Dendritic cell treated with granulocyte-macrophage colony-stimulating factor and Interleukin-4, amounts not matched to agents 40 ng/mL and 50 ng/mL, for 4 days (primary cell): ENCODE measurements around the gene SFN.

Experiments used
- H3K27ac Mint-ChIP-seq: one replicate; pipeline ENCODE4 v1.8.0; 2022; ENCODE audit warnings: mild to moderate bottlenecking, mixed read lengths
- H3K27me3 Mint-ChIP-seq: one replicate; pipeline ENCODE4 v1.8.0; 2022; ENCODE audit warnings: mild to moderate bottlenecking, mixed read lengths
- H3K36me3 Mint-ChIP-seq: one replicate; pipeline ENCODE4 v1.8.0; 2022; ENCODE audit warnings: low read depth, mixed read lengths
- H3K4me1 Mint-ChIP-seq: one replicate; pipeline ENCODE4 v1.8.0; 2022; ENCODE audit warnings: low read depth, mixed read lengths
- H3K4me3 Mint-ChIP-seq: one replicate; pipeline ENCODE4 v1.8.0; 2022; ENCODE audit warnings: mild to moderate bottlenecking, moderate library complexity, mixed read lengths
- H3K9me3 Mint-ChIP-seq: one replicate; pipeline ENCODE4 v1.8.0; 2022; ENCODE audit warnings: mixed read lengths
- intact Hi-C: fragments of 100-400 bp; cut with micrococcal nuclease; formaldehyde crosslinking; loops from one replicate; pipeline ENCODE4 v1.15.0; 2022

The SFN gene

GRCh38 chr1:26852701-26853100 lies 10.2 kb upstream of the SFN start:
- no peaks in the 10 kb centered on the region for H3K27me3 Mint-ChIP-seq
- H3K4me3 Mint-ChIP-seq, result no peak overlapping the region
- no peaks in the 10 kb centered on the region for H3K4me1 Mint-ChIP-seq
- intact Hi-C loops, result loop anchor here (1.0 kb wide), 1 partner anchor 26 kb away; no protein-coding TSS in a partner anchor
- peaks cover 100% of the 10 kb centered on the region for H3K36me3 Mint-ChIP-seq
- no peaks in the 10 kb centered on the region for H3K9me3 Mint-ChIP-seq
- H3K27ac Mint-ChIP-seq, result no peak overlapping the region

- intact Hi-C loops, result loop anchor here (1.0 kb wide), 1 partner anchor 25 kb away; no protein-coding TSS in a partner anchor
- H3K4me3 Mint-ChIP-seq, result no peak overlapping the region
- no peaks in the 10 kb centered on the region for H3K9me3 Mint-ChIP-seq
- no peaks in the 10 kb centered on the region for H3K4me1 Mint-ChIP-seq
- no peaks in the 10 kb centered on the region for H3K27me3 Mint-ChIP-seq
- peaks cover 100% of the 10 kb centered on the region for H3K36me3 Mint-ChIP-seq
- H3K27ac Mint-ChIP-seq, result no peak overlapping the region
Measured at GRCh38 chr1:26853156-26853555, 9.8 kb upstream of the SFN start.

GRCh38 chr1:26853600-26853999 lies 9.3 kb upstream of the SFN start:
- Mint-ChIP-seq H3K36me3 (peaks cover 97% of the 10 kb centered on the region), H3K4me3 (no peak overlapping the region), H3K4me1 (no peaks in the 10 kb centered on the region), H3K27me3 (no peaks in the 10 kb centered on the region), H3K27ac (no peak overlapping the region), H3K9me3 (no peaks in the 10 kb centered on the region)
- intact Hi-C loops, result loop anchor here (1.0 kb wide), 1 partner anchor 25 kb away; no protein-coding TSS in a partner anchor

- intact Hi-C loops, result no loop called here
- no peaks in the 10 kb centered on the region for H3K27me3 Mint-ChIP-seq
- no peaks in the 10 kb centered on the region for H3K4me1 Mint-ChIP-seq
- H3K36me3 Mint-ChIP-seq, result peaks cover 84% of the 10 kb centered on the region
- H3K9me3 Mint-ChIP-seq, result no peaks in the 10 kb centered on the region
- H3K4me3 Mint-ChIP-seq, result no peak overlapping the region
- H3K27ac Mint-ChIP-seq, result no peak overlapping the region
Measured at GRCh38 chr1:26854906-26855305, 8.0 kb upstream of the SFN start.

GRCh38 chr1:26855636-26856035 lies 7.3 kb upstream of the SFN start:
- intact Hi-C loops, result no loop called here
- peaks cover 77% of the 10 kb centered on the region for H3K36me3 Mint-ChIP-seq
- no peaks in the 10 kb centered on the region for H3K4me1 Mint-ChIP-seq
- peak overlapping the region; percentile 33 for H3K27ac Mint-ChIP-seq
- H3K27me3 Mint-ChIP-seq, result no peaks in the 10 kb centered on the region
- H3K4me3 Mint-ChIP-seq, result no peak overlapping the region
- no peaks in the 10 kb centered on the region for H3K9me3 Mint-ChIP-seq

- Mint-ChIP-seq H3K4me3 (no peak overlapping the region), H3K36me3 (peaks cover 71% of the 10 kb centered on the region), H3K4me1 (no peaks in the 10 kb centered on the region), H3K27me3 (no peaks in the 10 kb centered on the region), H3K27ac (peak overlapping the region; percentile 33), H3K9me3 (no peaks in the 10 kb centered on the region)
- intact Hi-C loops, result no loop called here
Measured at GRCh38 chr1:26856181-26856580, 6.8 kb upstream of the SFN start.

- no peaks in the 10 kb centered on the region for H3K4me1 Mint-ChIP-seq
- intact Hi-C loops, result no loop called here
- no peaks in the 10 kb centered on the region for H3K9me3 Mint-ChIP-seq
- peaks cover 65% of the 10 kb centered on the region for H3K36me3 Mint-ChIP-seq
- H3K4me3 Mint-ChIP-seq, result no peak overlapping the region
- H3K27ac Mint-ChIP-seq, result no peak overlapping the region
- H3K27me3 Mint-ChIP-seq, result no peaks in the 10 kb centered on the region
Measured at GRCh38 chr1:26856604-26857469, 6.1 kb upstream of the SFN start.

- H3K4me3 Mint-ChIP-seq, result no peak overlapping the region
- H3K9me3 Mint-ChIP-seq, result no peaks in the 10 kb centered on the region
- no peak overlapping the region for H3K27ac Mint-ChIP-seq
- H3K36me3 Mint-ChIP-seq, result peaks cover 58% of the 10 kb centered on the region
- intact Hi-C loops, result no loop called here
- no peaks in the 10 kb centered on the region for H3K27me3 Mint-ChIP-seq
- H3K4me1 Mint-ChIP-seq, result no peaks in the 10 kb centered on the region
Measured at GRCh38 chr1:26857473-26858060, 5.4 kb upstream of the SFN start.

- Mint-ChIP-seq H3K4me1 (peaks cover 2% of the 10 kb centered on the region), H3K4me3 (no peak overlapping the region), H3K9me3 (no peaks in the 10 kb centered on the region), H3K36me3 (peaks cover 52% of the 10 kb centered on the region), H3K27ac (no peak overlapping the region), H3K27me3 (peaks cover 2% of the 10 kb centered on the region)
- intact Hi-C loops, result no loop called here
Measured at GRCh38 chr1:26858160-26858559, 4.8 kb upstream of the SFN start.

GRCh38 chr1:26858891-26859640 lies 3.9 kb upstream of the SFN start:
- Mint-ChIP-seq H3K4me1 (peaks cover 11% of the 10 kb centered on the region), H3K9me3 (no peaks in the 10 kb centered on the region), H3K4me3 (no peak overlapping the region), H3K27me3 (peaks cover 10% of the 10 kb centered on the region), H3K36me3 (peaks cover 43% of the 10 kb centered on the region), H3K27ac (no peak overlapping the region)
- intact Hi-C loops, result no loop called here

- no peak overlapping the region for H3K27ac Mint-ChIP-seq
- peaks cover 27% of the 10 kb centered on the region for H3K36me3 Mint-ChIP-seq
- peaks cover 24% of the 10 kb centered on the region for H3K4me1 Mint-ChIP-seq
- H3K4me3 Mint-ChIP-seq, result no peak overlapping the region
- peaks cover 13% of the 10 kb centered on the region for H3K27me3 Mint-ChIP-seq
- no peaks in the 10 kb centered on the region for H3K9me3 Mint-ChIP-seq
- intact Hi-C loops, result no loop called here
Measured at GRCh38 chr1:26861286-26861701, 1.7 kb upstream of the SFN start.

GRCh38 chr1:26861889-26862378 lies 1.0 kb upstream of the SFN start:
- peaks cover 13% of the 10 kb centered on the region for H3K27me3 Mint-ChIP-seq
- peaks cover 24% of the 10 kb centered on the region for H3K4me1 Mint-ChIP-seq
- no peak overlapping the region for H3K4me3 Mint-ChIP-seq
- peaks cover 20% of the 10 kb centered on the region for H3K36me3 Mint-ChIP-seq
- H3K27ac Mint-ChIP-seq, result no peak overlapping the region
- no peaks in the 10 kb centered on the region for H3K9me3 Mint-ChIP-seq
- intact Hi-C loops, result no loop called here

GRCh38 chr1:26863685-26864077 lies 732 bp downstream of the SFN start:
- H3K36me3 Mint-ChIP-seq, result peaks cover 6% of the 10 kb centered on the region
- intact Hi-C loops, result no loop called here
- no peaks in the 10 kb centered on the region for H3K9me3 Mint-ChIP-seq
- peak overlapping the region; percentile 85 for H3K27ac Mint-ChIP-seq
- peaks cover 13% of the 10 kb centered on the region for H3K27me3 Mint-ChIP-seq
- peaks cover 24% of the 10 kb centered on the region for H3K4me1 Mint-ChIP-seq
- H3K4me3 Mint-ChIP-seq, result no peak overlapping the region
